T follicular helper cell (primary cell): ENCODE data around the gene EFCAB9.
A peak's percentile ranks its signal among the peaks of the same experiment; 100 is the strongest.

Source experiments
- DNase-seq: peaks from one replicate; pipeline ENCODE4 v3.0.0-alpha.2; 2020; ENCODE audit warnings: low read depth

Gene EFCAB9

GRCh38 chr5:172166030-172166826 is 27.7 kb upstream of the EFCAB9 start:
- no peak for DNase-seq

- no peak for DNase-seq
Observed at GRCh38 chr5:172167895-172168294, 26.1 kb upstream of the EFCAB9 start.

GRCh38 chr5:172168311-172168710 is 25.7 kb upstream of the EFCAB9 start:
- no peak for DNase-seq

GRCh38 chr5:172169216-172169615 is 24.8 kb upstream of the EFCAB9 start:
- no peak for DNase-seq

- no peak for DNase-seq
Observed at GRCh38 chr5:172170251-172170701, 23.7 kb upstream of the EFCAB9 start.

- no peak for DNase-seq
Observed at GRCh38 chr5:172171118-172171517, 22.9 kb upstream of the EFCAB9 start.

GRCh38 chr5:172172912-172173563 is 20.9 kb upstream of the EFCAB9 start:
- no peak for DNase-seq

- DNase-seq: peak; percentile 42
Observed at GRCh38 chr5:172173564-172174153, 20.3 kb upstream of the EFCAB9 start.

GRCh38 chr5:172175263-172175719 is 18.7 kb upstream of the EFCAB9 start:
- peak; percentile 86 for DNase-seq

GRCh38 chr5:172177176-172177575 is 16.8 kb upstream of the EFCAB9 start:
- DNase-seq: no peak

- DNase-seq: peak; percentile 52
Observed at GRCh38 chr5:172178301-172178987, 15.5 kb upstream of the EFCAB9 start.

- DNase-seq: peak; percentile 43
Observed at GRCh38 chr5:172178991-172179989, 14.7 kb upstream of the EFCAB9 start.

GRCh38 chr5:172180936-172181335 is 13.0 kb upstream of the EFCAB9 start:
- DNase-seq: no peak

- DNase-seq: no peak
Observed at GRCh38 chr5:172182291-172182690, 11.7 kb upstream of the EFCAB9 start.

- no peak for DNase-seq
Observed at GRCh38 chr5:172183881-172184280, 10.1 kb upstream of the EFCAB9 start.

- no peak for DNase-seq
Observed at GRCh38 chr5:172185096-172185461, 8.9 kb upstream of the EFCAB9 start.

- DNase-seq: no peak
Observed at GRCh38 chr5:172186114-172186695, 7.8 kb upstream of the EFCAB9 start.

GRCh38 chr5:172187118-172188032 is 6.6 kb upstream of the EFCAB9 start:
- peak; percentile 64 for DNase-seq

GRCh38 chr5:172188033-172188892 is 5.7 kb upstream of the EFCAB9 start, which contains the start of gene STK10:
Gene STK10, minus strand, starts transcription at chr5:172188224. Its CDS starts 182 bp downstream, at chr5:172188042.
- peak; percentile 86 for DNase-seq
